HG02938 (cell line): Measurements from ENCODE around the gene ANKRD26.
"Not testable (repeated sequence)": the region's sequence is repeated elsewhere in the genome, so short reads cannot be mapped to it uniquely, and the experiment has no call there.

ENCODE experiments used
- ATAC-seq: cut with Tn5 transposase; IDR thresholded peaks from one replicate; pipeline ENCODE4 v1.9.1; 2021; ENCODE audit warnings: mild to moderate bottlenecking, moderate library complexity; ENCODE audit not compliant: unreplicated experiment

The ANKRD26 gene

DNA sequence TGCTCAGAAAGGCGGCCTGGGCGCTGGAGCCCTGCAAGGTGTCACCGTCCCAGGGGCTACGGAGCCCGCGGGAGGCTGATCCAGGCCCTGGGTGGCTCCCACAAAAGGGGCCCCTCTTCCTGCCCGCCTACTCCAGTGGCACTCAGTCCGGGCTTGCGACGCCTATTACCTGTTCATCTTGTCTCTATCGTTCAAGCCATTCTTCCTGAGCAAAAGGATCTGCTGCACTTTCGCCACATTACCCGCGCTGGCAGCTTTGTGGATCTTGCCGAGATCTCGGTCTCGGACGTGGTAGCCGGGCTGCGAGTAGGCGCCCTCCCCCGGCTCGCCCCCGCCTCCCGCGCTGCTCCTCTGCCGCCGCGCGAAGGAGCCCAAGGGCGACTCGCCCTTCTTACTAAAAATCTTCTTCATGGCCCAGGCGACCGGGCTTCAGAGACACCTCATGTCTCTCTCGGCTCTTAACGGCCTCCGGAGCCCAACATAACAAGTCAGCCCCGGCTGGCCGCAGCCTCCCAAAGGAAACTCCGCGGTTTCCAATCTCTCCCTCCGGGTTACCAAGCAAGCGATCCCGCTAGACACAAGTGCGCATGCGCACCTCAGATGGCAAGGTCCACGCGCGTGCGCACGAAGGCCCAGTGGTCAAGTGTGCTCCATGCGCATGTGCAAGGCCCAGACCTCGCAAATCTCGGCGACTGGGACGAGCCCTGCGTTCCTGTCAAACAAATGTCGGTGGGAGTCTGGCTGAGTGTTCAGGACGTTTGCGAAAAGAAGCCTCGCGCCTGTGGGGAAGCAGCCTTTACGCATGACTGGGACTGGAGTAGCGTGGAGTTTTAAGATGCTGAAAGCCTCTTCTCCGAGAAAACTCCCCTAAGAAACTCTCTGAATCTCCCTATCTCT, at the start of gene ANKRD26:
Gene ANKRD26 (minus strand): TSS at position 579 of the 897 bp plus-strand sequence. CDS start 168 bp downstream, at position 411.
- peak; percentile 77 for ATAC-seq

DNA sequence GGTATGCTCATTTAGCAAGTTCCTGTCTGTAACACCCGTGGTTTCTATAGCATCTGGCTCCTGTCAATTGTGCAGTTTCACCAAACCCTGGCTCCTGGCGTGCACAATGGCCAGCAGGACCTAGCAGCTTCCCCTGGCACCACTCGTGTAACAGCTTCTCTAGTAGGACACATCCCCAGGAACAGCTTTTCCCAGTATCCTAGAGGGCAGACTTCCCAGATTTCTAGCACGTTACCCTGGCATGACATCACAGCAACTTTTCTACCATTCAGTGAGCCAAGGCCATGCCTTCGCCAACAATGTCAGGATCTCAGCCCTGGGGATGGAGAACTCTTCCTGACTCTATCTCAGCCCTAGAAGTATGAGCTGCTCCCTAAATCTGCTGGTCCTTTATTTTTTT, 47.4 kb upstream of the ANKRD26 start:
- ATAC-seq: no peak

DNA sequence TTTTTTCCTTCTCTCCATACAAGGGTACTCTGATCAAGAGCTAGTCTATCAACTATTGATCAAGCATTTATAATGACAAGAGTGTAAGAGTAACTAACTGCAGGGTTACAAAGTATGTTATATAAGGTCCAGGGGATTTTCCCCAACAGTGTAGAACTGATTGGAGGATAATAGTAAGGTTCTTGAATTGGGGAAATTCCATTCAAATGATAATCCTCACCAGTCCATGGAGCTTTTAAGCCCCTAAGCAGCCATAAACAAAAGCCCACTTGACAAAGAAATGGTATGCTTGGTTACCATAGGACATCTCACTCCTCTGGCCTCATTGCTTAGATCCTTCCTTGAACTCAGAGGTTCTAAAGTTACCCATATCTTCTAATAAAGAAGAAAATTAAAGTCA, 45.6 kb upstream of the ANKRD26 start:
- no peak for ATAC-seq

DNA sequence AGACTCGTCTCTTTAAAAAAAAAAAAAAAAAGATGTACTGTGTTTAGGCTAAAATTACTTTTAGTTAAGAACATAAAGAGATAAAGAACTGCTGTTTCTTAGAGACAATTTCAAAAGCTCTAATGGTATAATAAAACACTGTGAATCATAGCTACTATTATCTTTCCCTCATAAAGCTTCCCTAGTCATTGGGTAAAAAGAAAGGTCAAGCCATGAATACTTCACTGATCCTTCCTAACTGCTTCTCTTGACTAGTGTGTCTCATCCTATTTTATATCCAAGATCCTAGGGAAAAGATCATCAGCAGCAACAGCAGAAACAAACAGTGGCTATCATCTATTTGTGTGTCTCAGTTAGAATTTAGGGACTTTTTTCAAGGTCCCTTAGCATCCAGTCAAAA, 43.4 kb upstream of the ANKRD26 start:
- ATAC-seq: no peak

DNA sequence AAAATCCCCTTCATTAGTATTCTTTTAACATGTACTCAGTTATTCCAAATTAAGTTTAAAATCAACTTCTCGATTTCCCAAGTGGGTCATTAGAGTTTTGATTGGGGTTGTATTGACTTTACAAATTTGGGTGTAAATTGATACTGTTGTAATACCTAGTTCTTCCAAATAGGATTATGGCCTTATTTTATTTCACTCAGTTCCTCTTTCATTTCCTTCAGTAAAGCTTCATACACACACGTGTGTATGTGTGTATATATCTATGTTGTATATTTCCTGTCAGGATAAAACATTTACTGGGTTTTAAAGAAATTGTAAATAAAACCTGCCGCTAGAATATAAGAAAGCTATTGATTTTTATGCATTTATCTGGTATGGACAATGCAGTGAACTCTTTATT, 38.0 kb upstream of the ANKRD26 start:
- no peak for ATAC-seq

DNA sequence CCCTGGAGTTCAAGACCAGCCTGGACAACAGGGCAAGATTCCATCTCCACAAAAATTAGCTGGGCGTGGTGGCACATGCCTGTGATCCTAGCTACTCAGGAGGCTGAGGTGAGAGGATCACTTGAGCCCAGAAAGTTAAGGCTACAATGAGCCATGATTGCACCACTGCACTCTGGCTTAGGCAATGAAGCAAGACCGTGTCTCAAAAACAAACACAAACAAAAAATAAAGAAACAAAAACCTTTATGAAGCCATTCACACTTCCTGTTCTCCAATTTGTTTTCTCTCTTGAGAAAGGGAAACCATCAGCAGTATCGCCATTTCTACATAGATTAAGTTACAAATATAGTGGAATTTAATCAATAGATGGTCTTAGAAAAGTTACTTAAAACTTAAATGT, 34.1 kb upstream of the ANKRD26 start:
- ATAC-seq: no peak

DNA sequence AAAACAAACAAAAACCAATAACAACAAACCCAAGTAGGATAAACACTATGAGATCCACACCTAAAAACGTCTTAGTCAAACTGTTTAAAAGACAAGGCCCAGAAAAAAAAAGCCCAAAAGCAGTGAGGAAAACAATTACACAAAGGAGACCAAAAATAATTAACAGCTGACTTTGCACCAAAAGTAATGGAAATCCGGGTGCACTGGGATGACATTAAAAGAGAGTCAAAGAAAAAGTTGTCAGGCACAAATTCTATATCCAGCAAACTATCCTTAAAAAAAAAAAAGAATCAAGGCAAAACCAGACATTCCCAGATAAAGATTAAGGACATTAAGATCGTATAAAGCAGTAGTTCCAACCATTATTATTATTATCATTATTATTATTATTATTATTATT, 7.9 kb upstream of the ANKRD26 start:
- no peak for ATAC-seq

DNA sequence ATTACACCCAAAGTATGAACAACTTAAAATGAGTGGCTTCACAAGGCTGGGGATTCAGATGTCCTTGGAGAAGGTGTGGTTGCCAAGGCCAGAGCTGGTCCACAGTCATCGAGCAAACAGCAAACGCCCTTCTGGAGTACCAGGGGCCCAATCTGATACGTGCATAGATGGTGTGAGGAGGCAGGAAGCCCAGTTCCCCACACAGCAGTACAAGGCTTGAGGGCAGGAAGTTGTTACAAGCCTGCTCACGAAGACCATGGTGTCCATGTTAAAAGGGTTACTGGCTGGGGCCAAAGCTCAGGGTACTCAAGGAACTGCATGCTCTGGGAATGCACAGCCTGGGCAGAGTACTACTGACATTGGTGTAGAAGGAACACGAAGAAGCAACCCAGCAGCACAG, 4.6 kb upstream of the ANKRD26 start:
- ATAC-seq: no peak

DNA sequence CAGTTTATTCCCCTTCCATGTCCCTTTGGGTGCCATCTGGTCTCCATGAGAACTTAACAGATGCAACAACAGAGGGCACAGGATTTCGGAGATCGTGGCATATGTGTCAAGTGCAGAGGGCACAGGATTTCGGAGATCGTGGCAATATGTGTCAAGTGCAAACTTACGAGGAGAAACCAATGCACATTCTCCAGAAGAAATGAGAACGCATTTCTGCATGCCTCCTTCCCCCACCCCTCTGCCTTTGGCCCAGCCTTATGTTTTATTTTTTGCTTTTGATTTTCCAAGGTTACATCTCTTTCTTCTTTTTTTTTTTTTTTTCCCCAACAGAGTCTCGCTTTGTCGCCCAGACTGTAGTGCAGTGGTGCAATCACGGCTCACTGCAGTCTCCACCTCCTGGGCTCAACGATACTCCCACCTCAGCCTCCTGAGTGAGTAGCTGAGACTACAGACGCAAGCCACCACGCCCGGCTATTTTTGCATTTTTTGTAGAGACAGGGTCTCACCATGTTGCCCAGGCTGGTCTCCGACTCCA, 586 bp upstream of the ANKRD26 start:
- ATAC-seq: no peak

DNA sequence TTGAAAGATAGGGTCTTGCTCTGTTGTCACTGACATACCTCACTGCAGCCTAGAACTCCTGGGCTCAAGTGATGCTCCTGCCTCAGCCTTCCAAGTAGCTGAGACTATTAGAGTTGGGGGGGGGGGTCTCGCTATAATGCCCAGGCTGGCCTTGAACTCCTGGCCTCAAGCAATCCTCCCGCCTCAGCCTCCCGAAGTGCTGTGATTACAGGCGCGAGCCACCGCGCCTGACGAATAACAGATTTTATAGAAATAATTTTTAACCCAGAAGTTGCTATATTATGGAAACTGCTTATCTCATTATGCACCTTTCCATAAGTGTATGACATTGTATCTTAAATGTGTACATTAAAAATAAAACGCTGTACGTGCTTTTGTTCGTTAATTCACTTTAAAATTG, 846 bp downstream of the ANKRD26 start:
- no peak for ATAC-seq

DNA sequence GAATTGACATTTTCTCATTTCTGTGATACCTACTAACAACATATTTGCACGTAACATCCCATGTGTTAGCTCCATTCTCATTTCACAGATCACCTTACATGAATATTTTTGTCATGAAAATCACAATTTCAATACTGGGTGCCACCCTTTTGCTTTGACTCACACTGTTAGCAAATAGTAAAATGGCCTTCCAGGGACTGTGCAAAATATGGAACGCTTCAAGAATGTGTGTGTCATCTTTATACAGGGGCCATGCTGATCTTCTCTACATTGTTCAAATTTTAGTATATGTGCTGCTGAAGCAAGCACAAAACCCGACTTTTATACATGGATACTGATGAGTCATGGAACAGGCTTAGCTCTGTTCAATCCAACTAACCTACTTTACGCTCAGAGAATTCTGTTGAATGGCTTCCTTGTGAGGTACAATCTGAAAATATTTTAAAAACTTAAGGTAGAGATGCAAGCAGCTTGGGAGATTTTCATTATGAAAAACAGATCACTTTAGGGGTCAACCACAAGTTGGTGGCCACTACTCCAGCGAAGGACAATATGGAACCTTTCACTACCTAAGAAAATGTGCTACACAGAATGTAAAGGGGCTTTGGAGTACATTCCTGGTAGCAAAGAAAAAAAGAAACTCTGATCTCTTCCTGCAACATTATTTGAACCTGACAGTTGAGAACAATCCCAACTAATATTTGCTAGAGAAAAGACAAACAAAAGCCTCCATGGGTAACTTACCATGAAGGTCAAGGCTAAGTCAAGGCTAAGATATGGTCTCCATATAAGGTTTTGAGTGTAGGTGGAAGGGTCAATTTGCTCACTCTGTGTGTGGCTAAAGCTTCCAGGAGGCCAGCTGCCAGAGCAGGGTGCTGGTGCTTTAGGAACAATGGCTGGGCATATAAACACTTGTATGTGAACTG, 11.9 kb downstream of the ANKRD26 start:
- ATAC-seq: no peak

DNA sequence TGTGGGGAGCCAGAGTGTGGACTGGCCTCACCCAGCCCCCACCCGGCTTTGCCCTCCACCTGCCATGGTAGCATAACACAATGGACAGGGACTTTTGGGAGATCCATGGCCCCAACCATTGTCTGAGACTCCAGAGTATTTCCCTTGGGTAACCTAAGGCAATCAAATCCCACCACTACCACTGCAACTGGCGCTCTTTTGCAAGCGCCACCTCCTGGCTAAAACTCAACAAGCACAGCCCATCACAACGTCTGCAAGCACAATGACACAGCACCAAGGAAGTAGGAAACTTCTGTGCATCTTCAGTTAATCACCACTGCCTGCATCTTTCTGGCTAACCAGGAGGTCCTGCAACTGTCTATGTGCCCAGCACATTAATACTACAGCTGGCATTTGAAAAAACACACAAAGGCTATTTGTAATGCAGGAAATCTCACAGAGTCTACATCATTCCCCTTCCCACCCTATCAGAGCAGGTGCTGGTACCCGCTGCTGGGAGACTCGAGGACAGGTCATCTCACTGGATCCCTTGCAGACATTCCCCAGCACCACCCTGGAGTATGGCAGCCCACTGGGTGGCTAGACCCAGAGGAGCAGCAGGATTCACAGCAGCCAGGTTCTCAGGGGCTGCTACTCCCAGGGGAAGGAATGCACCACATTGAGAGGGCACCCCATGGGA, 27.7 kb downstream of the ANKRD26 start:
- no peak for ATAC-seq

DNA sequence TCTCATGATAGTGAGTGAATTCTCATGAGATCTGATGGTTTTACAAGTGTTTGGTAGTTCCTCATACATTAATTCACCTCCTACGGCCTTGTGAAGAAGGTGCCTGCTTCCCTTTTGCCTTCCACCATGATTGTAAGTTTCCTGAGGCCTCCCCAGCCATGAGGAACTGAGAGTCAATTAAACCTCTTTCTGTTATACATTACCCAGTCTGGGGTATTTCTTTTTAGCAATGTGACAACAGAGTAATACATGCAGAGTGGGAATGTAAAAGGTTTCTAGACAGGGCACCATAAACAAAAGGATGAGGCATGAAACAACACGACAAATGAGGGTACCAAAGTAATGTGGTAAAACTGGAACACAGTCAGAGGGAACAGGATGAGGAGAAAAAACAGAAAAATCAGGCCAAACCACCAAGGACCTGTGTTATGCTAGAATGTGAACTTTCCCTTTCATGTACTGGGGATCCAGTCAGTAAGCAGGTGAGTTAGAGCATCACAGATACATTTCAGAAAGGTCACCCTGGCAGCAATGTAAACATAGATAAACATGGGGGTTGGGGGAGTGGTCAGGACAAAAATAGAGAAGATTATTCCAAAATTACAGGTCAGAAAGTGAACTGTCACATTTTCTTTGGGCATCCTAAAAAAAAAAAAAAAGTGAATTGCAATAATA, 31.9 kb downstream of the ANKRD26 start:
- ATAC-seq: no peak

DNA sequence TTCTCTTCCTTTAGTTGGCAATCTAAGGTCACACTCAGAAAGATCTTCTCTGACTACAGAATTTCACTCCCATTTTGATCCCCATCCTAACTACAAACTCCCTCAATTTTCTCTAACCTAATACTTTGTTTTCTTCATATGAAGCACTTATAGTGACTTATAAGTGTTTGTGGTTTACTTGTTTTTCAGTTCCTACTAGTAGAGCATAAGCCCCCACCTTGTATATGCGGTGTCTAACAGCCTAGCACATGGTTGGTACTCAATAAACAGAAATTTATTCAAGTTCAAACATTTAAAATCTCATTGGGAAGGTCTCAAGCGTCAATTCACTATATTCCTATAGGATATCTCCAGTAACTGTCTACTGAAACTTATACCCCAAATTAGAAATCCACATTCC, 35.2 kb downstream of the ANKRD26 start:
- ATAC-seq: no peak

DNA sequence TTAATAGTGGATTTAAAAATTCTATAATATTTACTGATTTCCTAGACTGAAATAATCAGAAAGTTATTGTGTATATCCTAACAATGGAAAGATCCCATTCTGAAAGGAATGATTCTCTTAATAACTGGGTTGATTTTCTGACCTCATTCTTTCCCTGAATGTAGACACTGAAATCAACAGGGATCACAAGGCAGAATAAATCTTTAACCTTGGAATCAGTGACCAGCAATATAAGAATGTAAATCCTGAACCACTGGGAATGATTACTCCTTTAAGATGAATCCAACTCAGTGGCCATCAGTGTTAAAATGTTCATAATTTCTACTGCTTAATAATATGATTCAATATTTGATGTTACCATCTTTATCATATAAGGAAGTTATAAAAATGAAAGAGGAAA, 47.6 kb downstream of the ANKRD26 start:
- no peak for ATAC-seq

DNA sequence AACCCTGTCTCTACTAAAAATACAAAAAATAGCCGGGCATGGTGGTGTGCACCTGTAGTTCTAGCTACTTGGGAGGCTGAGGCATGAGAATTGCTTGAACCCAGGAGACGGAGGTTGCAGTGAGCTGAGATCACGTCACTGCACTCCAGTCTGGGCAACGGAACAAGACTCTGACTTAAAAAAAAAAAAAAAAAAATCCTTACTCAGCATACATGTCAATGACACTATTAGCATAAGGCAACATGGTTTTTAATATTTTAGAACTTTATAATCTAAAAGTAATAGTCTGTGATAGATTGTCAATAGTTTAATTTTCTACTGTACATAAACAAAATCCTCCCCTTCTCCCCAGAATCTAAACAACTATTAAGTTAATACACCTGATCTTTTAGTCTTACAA, 55.0 kb downstream of the ANKRD26 start:
- not testable (repeated sequence) for ATAC-seq

DNA sequence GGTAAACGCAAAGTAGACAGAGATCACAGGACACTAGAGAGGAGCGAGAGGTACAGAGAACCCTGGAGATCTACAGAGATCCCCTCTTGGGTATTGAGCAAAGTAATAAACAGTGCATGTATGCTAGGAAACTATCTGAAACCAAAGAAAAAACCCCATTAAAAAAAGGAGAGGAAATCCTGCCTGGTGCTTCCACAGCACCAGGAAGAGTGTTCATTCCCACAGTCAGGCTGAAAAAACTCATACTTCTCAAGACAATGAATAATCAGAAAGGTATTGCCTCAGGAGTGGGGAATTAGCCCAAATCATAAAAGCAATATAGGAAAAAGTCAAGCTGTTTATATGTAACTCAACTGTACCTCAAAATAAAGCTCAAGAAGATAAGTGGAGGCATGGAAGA, 59.1 kb downstream of the ANKRD26 start:
- no peak for ATAC-seq

DNA sequence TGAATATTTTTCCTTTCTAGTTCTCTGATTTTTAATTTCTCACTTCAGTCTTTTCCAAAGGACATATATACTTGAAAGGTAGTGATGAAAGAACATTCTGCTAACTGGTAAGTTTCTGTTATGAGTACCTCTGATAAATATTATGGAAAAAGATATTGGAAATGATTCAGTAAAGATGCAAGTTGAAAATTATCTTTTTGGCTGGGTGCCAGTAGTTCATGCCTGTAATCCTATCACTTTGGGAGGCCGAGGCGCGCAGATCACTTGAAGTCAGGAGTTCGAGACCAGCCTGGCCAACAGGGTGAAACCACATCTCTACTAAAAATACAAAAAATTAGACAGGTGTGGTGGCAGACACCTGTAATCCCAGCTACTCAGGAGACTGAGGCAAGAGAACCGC, 62.1 kb downstream of the ANKRD26 start:
- no peak for ATAC-seq

DNA sequence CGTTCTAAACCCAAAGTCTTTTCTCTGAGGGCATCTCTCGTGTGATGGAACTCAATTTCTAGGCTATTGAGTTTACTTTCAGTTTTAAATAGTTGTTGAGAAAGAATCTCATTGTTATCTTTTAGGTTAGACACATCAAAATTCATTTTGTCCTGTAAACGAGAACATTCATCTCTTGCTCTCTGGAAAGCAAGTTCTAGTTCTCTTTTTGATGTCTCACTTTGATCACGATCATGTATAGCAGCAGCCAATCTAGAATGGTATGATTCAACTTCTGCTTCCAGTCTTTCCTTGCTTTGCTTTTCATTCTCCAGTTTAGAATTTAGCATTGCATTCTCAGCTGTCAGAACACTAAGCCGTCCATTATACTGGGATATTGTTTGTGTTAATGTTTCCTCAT, 65.1 kb downstream of the ANKRD26 start:
- ATAC-seq: no peak

DNA sequence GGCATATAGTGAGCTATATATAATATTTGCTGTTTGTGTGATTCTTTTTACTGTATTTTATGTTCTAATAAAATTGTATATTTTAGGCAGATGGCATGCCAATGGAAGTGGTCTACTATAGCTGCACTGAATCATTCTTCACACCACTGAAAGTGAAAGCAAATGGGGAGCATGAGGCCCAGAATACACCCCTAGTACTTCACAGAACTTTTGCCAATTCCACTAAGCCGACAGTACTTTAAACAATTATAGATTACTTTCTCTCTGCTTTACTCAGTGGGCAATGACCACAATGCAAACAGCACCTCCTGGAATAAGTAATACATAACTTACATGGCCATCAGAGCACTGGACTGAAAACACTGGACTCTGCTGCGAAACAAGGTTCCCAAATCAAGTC, 70.2 kb downstream of the ANKRD26 start:
- ATAC-seq: no peak
